HepG2 (cell line): ENCODE measurements around the gene TBC1D16. TPM values are rescaled to one million over a fixed set of nuclear protein-coding genes. Genes with fewer than 3 reads are reported as not detected.

Source experiments
- ATRX ChIP-seq: sonication (generic); formaldehyde crosslinking; IDR thresholded peaks from 2 replicates; pipeline ENCODE4 v1.4.0; 2020; ENCODE audit warnings: missing genetic modification reagents, borderline replicate concordance
- CENPX ChIP-seq: sonication (generic); formaldehyde crosslinking; IDR thresholded peaks from 2 replicates; pipeline ENCODE4 v1.9.0; 2021; ENCODE audit warnings: mild to moderate bottlenecking, missing genetic modification reagents, moderate library complexity
- ERF ChIP-seq: IDR thresholded peaks from 2 replicates; pipeline ENCODE4 v1.6.1; 2018; ENCODE audit warnings: missing biosample characterization, missing genetic modification reagents
- FOXJ3 ChIP-seq: sonication (generic); formaldehyde crosslinking; IDR thresholded peaks from 2 replicates; pipeline ENCODE4 v1.4.0; 2020; ENCODE audit warnings: missing genetic modification reagents, mild to moderate bottlenecking, borderline replicate concordance
- HDAC6 ChIP-seq: fragments of 200-600 bp; sonication (generic); IDR thresholded peaks from 2 replicates; pipeline ENCODE4 v1.7.0; 2017; ENCODE audit warnings: mild to moderate bottlenecking, antibody characterized with exemption, low read length, low read depth
- HMG20B ChIP-seq: conservative IDR thresholded peaks from 2 replicates; pipeline ENCODE4 v1.6.1; 2016; ENCODE audit warnings: missing genetic modification reagents, missing compliant biosample characterization
- MIER3 ChIP-seq: IDR thresholded peaks from 2 replicates; pipeline ENCODE4 v1.6.1; 2016; ENCODE audit warnings: missing compliant biosample characterization, borderline replicate concordance
- MYNN ChIP-seq: sonication (generic); formaldehyde crosslinking; IDR thresholded peaks from 2 replicates; pipeline ENCODE4 v1.4.0; 2020; ENCODE audit warnings: mild to moderate bottlenecking, low read depth, missing genetic modification reagents
- POLR2A ChIP-seq, 2 experiments: IDR thresholded peaks; 2 replicates each; pipeline ENCODE4 v1.6.1; 2011; ENCODE audit warnings: low read depth in 2 of 2, low read length in 2 of 2, mild to moderate bottlenecking in 1 of 2, moderate library complexity in 1 of 2; ENCODE audit not compliant: insufficient read depth in 1 of 2
- SCMH1 ChIP-seq: sonication (generic); formaldehyde crosslinking; IDR thresholded peaks from 2 replicates; pipeline ENCODE4 v1.9.0; 2021; ENCODE audit warnings: missing genetic modification reagents, mild to moderate bottlenecking, borderline replicate concordance
- SKI ChIP-seq: fragments of 450-650 bp; IDR thresholded peaks from one replicate; pipeline ENCODE4 v1.6.1; 2018; ENCODE audit warnings: mild to moderate bottlenecking; ENCODE audit not compliant: partially characterized antibody
- SMYD3 ChIP-seq: sonication (generic); formaldehyde crosslinking; IDR thresholded peaks from 2 replicates; pipeline ENCODE4 v1.8.1; 2023; ENCODE audit warnings: mild to moderate bottlenecking, missing genetic modification reagents
- SRSF4 ChIP-seq: fragments of 200-400 bp; formaldehyde crosslinking; IDR thresholded peaks from one replicate; pipeline ENCODE4 v1.6.1; 2018; ENCODE audit warnings: mild to moderate bottlenecking, low read depth, low read length, moderate library complexity; ENCODE audit not compliant: poor library complexity, severe bottlenecking
- TBL1XR1 ChIP-seq: fragments of 150-350 bp; IDR thresholded peaks from 2 replicates; pipeline ENCODE4 v1.6.1; 2014; ENCODE audit warnings: borderline replicate concordance, low read length; ENCODE audit not compliant: partially characterized antibody
- THYN1 ChIP-seq: sonication (generic); formaldehyde crosslinking; IDR thresholded peaks from 2 replicates; pipeline ENCODE4 v1.8.1; 2023; ENCODE audit warnings: low read depth, mild to moderate bottlenecking, moderate library complexity, missing genetic modification reagents, borderline replicate concordance
- ZFP36 ChIP-seq: fragments of 150-350 bp; IDR thresholded peaks from 2 replicates; pipeline ENCODE4 v1.6.1; 2018; ENCODE audit warnings: borderline replicate concordance, low read length, low read depth; ENCODE audit not compliant: partially characterized antibody
- ZFP37 ChIP-seq: sonication (generic); formaldehyde crosslinking; IDR thresholded peaks from 2 replicates; pipeline ENCODE4 v1.4.0; 2020; ENCODE audit warnings: missing genetic modification reagents, borderline replicate concordance
- ZMAT5 ChIP-seq: sonication (generic); formaldehyde crosslinking; IDR thresholded peaks from 2 replicates; pipeline ENCODE4 v1.5.0; 2020; ENCODE audit warnings: mild to moderate bottlenecking, low read depth, missing genetic modification reagents, borderline replicate concordance
- ZNF160 ChIP-seq: sonication (generic); formaldehyde crosslinking; IDR thresholded peaks from 2 replicates; pipeline ENCODE4 v1.8.0; 2022; ENCODE audit warnings: mild to moderate bottlenecking, inconsistent platforms, missing genetic modification reagents
- ZNF264 ChIP-seq: sonication (generic); formaldehyde crosslinking; IDR thresholded peaks from 2 replicates; pipeline ENCODE4 v1.4.0; 2020; ENCODE audit warnings: missing genetic modification reagents
- ZNF331 ChIP-seq: sonication (generic); formaldehyde crosslinking; IDR thresholded peaks from 2 replicates; pipeline ENCODE4 v1.4.0; 2020; ENCODE audit warnings: missing genetic modification reagents
- ZNF34 ChIP-seq: sonication (generic); formaldehyde crosslinking; IDR thresholded peaks from 2 replicates; pipeline ENCODE4 v1.4.0; 2020; ENCODE audit warnings: mild to moderate bottlenecking, missing genetic modification reagents, borderline replicate concordance
- ZNF513 ChIP-seq: sonication (generic); formaldehyde crosslinking; conservative IDR thresholded peaks from 2 replicates; pipeline ENCODE4 v1.5.0; 2020; ENCODE audit warnings: missing genetic modification reagents
- ZNF660 ChIP-seq: sonication (generic); formaldehyde crosslinking; IDR thresholded peaks from 2 replicates; pipeline ENCODE4 v1.5.1; 2020; ENCODE audit warnings: mild to moderate bottlenecking, low read depth, missing genetic modification reagents, borderline replicate concordance
- ZNF780A ChIP-seq: sonication (generic); formaldehyde crosslinking; IDR thresholded peaks from 2 replicates; pipeline ENCODE4 v1.8.0; 2022; ENCODE audit warnings: mild to moderate bottlenecking, missing genetic modification reagents, moderate library complexity
- ZSCAN20 ChIP-seq: sonication (generic); formaldehyde crosslinking; IDR thresholded peaks from 2 replicates; pipeline ENCODE4 v1.4.0; 2020; ENCODE audit warnings: missing genetic modification reagents, mild to moderate bottlenecking, borderline replicate concordance
- polyA plus RNA-seq, 8 experiments: library from polyadenylated mRNA; depleted of rRNA in 3 of 8; stranded (reverse) in 7 of 8; unstranded in 1 of 8; fragments of >200 nt; fragmentation: Illumina TruSeq in 4 of 8; extraction: Trizol in 4 of 8; gene quantifications; 2 replicates each; pipeline versions ENCODE4 v1.2.1 to v1.2.3, GENCODE V29; 2011 to 2016; ENCODE audit warnings: low read depth in 4 of 8, missing spikeins in 1 of 8, mixed read lengths in 1 of 8; ENCODE audit not compliant: insufficient read depth in 1 of 8
- total RNA-seq, 5 experiments: library from RNA; depleted of rRNA; stranded (reverse); fragments of >200 nt; fragmentation: Illumina TruSeq; extraction: Trizol; gene quantifications; 2 replicates each; pipeline ENCODE4 v1.2.3, GENCODE V29; 2016; ENCODE audit warnings: low read depth in 1 of 5
- TF ChIP-seq, protein P1 (sequence below), 2 experiments: sonication (generic) in 1 of 2; formaldehyde crosslinking in 1 of 2; IDR thresholded peaks; 2 replicates each; pipeline versions ENCODE4 v1.5.1 to v1.6.1; 2011 to 2020; ENCODE audit warnings: borderline replicate concordance in 1 of 2, low read depth in 1 of 2, low read length in 1 of 2, mild to moderate bottlenecking in 1 of 2, missing genetic modification reagents in 1 of 2, moderate library complexity in 1 of 2

TBC1D16 gene
- total and polyA plus RNA-seq, 2 of the 13 experiments (the other 11 are each of a cell fraction or from before 2014, with no cell fraction given): 14.9 to 24.9 TPM

DNA sequence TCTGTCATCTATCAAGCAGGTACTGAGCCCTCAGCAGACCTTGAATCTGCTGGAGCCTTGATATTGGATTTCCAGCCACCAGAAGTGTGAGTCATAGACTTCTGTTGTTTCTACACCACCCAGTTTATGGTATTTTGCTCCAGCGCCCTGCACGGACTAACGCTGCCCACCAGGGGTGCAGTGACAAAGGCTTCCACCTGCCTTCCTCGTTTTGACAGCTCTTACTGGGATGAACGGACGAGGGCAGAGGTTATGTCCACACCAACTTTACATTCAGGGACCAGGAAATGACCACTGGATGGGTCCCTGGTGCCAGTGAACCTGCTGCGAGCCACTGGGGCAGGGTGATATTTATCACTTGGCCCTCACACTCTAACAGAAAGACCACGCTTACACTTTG lies 129.8 kb downstream of the TBC1D16 start (continued):
- TF ChIP-seq, protein P1, sequence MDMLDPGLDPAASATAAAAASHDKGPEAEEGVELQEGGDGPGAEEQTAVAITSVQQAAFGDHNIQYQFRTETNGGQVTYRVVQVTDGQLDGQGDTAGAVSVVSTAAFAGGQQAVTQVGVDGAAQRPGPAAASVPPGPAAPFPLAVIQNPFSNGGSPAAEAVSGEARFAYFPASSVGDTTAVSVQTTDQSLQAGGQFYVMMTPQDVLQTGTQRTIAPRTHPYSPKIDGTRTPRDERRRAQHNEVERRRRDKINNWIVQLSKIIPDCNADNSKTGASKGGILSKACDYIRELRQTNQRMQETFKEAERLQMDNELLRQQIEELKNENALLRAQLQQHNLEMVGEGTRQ (IDR thresholded peaks at IDR 0.05; ENCODE audit: low read depth, low read length): no peak
- TF ChIP-seq, protein P1 (CRISPR knock-in tag; IDR thresholded peaks at IDR 0.05; ENCODE audit: borderline replicate concordance): no peak
- TF ChIP-seq ZNF160: 0 out of 2 replicates have a peak, but pooled peaks have one; percentile 66
- TF ChIP-seq SMYD3 (CRISPR knock-in tag): no peak
- peak; percentile 76; the same call in 1 of the 2 replicates for TF ChIP-seq ZNF264 (CRISPR knock-in tag)
- TF ChIP-seq SRSF4: no peak
- TF ChIP-seq ZNF513 (CRISPR knock-in tag): no peak
- TF ChIP-seq FOXJ3 (CRISPR knock-in tag): peak; percentile 73; the same call in 1 of the 2 replicates
- TF ChIP-seq ZFP36: peak; percentile 51
- no peak for TF ChIP-seq POLR2A (IDR thresholded peaks at IDR 0.05; ENCODE audit: insufficient read depth in 1 of 2, low read depth in 2 of 2, low read length in 2 of 2)
- no peak for TF ChIP-seq MYNN
- no peak for TF ChIP-seq ZNF660 (CRISPR knock-in tag)
- no peak for TF ChIP-seq ZNF780A (CRISPR knock-in tag)
- TF ChIP-seq TBL1XR1: no peak
- no peak for TF ChIP-seq CENPX (CRISPR knock-in tag)
- TF ChIP-seq ZNF331 (CRISPR knock-in tag): peak; percentile 92
- no peak for TF ChIP-seq HMG20B (CRISPR knock-in tag)
- TF ChIP-seq ATRX: no peak
- no peak for TF ChIP-seq HDAC6
- TF ChIP-seq ERF (CRISPR knock-in tag): peak; percentile 92
- TF ChIP-seq MIER3 (CRISPR knock-in tag): peak; percentile 75; the same call in 1 of the 2 replicates
- TF ChIP-seq SKI: peak; percentile 64
- peak; percentile 88 for TF ChIP-seq ZFP37
- peak; percentile 63; the same call in 1 of the 2 replicates for TF ChIP-seq ZSCAN20
- no peak for TF ChIP-seq THYN1
- TF ChIP-seq SCMH1 (CRISPR knock-in tag): no peak
- TF ChIP-seq ZNF34 (CRISPR knock-in tag): no peak
- no peak for TF ChIP-seq ZMAT5 (CRISPR knock-in tag)
